HG02981 (cell line): ENCODE results near the gene CLDN14.

Experiments
- ATAC-seq: cut with Tn5 transposase; IDR thresholded peaks from one replicate; pipeline ENCODE4 v1.9.1; 2021; ENCODE audit warnings: mild to moderate bottlenecking, moderate library complexity; ENCODE audit not compliant: unreplicated experiment

The CLDN14 gene, protein sequence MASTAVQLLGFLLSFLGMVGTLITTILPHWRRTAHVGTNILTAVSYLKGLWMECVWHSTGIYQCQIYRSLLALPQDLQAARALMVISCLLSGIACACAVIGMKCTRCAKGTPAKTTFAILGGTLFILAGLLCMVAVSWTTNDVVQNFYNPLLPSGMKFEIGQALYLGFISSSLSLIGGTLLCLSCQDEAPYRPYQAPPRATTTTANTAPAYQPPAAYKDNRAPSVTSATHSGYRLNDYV

GRCh38 chr21:36479415-36480402 lies at the start of gene CLDN14:
CLDN14 (minus strand) TSS chr21:36480122; CDS start chr21:36461695, 18,427 bp downstream.
- ATAC-seq: no peak

DNA sequence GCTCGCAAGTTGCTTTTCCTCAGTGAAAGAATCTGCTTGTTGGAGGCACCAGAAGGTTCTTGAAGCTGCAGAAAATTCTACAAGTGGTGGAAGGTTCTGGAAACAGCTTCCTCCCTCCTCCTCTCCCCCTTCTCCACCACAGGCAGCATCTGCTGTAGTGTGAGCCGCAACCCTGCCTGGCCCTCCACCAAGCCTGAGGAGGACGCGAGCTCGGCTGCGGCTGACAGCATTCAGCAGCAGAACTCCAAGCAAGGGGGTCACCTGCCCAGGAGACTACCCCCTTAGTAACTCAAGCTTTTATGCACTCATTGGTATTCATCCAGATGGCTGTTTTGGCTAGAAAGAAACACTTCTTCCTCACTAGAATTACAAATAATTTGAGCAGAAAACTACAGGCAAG lies 48.8 kb upstream of the CLDN14 start:
- ATAC-seq: no peak

DNA sequence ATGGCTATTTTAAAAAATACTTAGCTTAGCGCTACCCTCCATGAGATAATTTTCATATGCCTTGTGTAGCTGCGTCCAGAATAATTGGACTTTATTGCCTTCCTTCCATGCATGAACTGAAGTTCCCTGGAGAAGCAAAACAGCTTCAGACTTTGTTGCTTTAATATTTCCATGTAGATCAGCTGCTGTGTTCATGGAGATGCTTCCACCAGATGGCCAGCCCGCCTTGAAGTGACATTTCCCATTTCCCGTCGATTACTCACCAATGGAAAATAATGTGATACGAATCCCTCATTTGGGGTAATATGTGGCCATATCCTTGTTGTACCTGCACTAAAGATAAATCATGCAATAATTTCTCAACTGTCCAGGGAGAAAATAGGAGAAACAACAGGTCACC lies 47.4 kb upstream of the CLDN14 start:
- ATAC-seq: no peak

DNA sequence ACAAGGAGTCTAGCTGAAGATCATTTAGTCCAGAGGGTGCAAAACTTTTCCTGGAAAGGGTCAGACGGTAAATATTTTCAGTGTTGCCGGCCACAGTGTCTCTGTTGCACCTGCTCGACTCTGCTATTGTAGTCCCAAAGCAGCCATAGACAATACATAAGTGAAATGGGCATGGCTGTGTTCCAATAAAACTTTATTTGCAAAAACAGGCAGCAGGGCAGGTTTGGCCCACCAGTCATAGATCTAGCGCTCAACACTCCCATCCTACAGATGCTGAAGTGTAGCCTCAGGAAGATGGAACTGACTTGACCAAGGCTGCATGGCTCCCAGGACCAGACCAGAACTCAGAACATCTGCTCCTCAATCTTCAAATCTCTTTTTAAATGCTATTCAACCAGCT lies 46.2 kb upstream of the CLDN14 start:
- no peak for ATAC-seq

GRCh38 chr21:36524477-36524876 lies 44.6 kb upstream of the CLDN14 start:
- ATAC-seq: no peak

- no peak for ATAC-seq
These were observed 42.4 kb upstream of the CLDN14 start for GRCh38 chr21:36522219-36522808.

DNA sequence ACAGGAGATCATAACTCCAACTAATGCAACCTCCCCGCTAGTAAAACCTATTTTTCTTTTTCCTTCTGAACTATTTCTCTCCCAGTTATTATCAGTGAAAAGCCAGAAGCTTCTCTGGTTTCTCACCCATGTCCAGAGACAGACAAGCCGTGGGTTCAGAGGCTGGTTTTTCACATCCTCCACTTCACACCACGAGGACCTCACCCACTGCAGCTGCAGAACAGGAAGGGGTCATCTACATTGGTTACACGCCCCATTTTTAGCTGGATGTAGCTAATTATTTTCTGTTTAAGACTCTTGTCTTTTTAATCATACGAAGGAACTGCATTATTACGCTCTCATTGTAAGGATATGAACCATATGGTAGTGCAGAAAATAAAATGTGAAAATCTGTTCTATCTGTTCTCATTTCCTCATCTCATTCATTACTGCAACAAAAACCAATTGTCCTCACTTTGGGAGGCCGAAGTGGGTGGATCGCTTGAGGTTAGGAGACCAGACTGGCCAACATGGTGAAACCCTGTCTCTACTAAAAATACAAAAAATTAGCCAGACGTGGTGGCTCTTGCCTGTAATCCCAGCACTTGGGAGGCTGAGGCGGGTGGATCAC lies 39.1 kb upstream of the CLDN14 start:
- no peak for ATAC-seq

- no peak for ATAC-seq
These were observed 37.6 kb upstream of the CLDN14 start for GRCh38 chr21:36517366-36518075.

GRCh38 chr21:36516281-36516680 lies 36.4 kb upstream of the CLDN14 start:
- ATAC-seq: no peak

DNA sequence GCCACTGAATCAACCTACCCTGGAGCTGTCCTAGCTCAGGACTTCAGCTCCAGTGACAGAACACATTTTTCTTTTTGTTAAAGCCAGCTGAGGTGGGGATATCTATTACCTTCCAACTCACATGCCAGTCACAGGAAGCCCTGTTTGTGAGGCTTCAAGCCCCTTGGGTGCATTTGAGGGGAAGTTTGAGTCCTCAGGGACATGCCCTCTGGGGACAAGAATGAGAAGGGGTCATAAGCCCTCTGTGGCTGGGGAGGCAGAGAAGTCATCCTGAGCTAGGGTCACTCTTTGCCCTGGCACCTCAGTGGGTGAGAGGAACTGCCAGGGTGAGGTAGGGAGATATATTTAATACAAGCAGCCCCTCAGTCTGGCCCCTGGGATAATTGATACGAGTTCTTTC lies 33.5 kb upstream of the CLDN14 start:
- ATAC-seq: no peak

DNA sequence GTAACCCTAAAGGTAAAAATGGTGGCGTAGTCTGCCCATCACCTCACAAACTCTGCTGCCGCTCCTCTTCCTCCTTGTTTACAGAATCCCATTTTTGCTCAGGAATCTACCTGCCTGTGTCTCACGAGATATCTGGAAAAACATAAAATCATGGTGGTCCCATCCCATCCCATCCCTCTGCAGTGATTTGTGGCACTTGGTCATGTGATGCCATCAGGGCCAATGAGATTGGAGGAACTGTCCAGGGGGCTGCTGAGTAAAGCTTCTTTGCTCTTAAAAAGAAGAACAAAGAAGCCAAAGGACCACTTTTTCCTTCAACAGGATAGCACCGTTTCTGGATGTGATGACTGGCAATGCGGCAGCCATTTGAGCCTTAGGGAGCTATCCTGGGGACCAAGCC lies 33.0 kb upstream of the CLDN14 start:
- no peak for ATAC-seq

- no peak for ATAC-seq
These were observed 31.7 kb upstream of the CLDN14 start for GRCh38 chr21:36511484-36512220.

DNA sequence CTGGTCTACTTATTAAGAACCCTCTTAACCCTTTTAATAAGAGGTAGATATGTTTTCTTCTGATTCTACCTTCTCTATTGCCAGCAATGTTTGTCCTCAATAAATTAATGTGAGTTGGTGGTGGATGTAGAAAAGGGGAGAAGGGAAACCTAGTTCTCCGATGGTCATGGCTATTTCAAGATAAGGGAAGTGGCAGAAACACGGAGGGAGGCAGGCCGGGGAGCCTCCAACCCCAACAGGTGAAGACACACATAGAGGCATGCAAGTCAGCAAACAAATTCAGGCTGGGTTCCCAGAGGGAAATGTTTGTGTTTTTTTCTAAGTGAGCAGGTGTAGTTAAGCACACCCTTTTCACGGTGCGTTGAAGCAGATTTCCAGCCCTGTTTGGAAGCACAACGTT lies 31.0 kb upstream of the CLDN14 start:
- ATAC-seq: no peak

DNA sequence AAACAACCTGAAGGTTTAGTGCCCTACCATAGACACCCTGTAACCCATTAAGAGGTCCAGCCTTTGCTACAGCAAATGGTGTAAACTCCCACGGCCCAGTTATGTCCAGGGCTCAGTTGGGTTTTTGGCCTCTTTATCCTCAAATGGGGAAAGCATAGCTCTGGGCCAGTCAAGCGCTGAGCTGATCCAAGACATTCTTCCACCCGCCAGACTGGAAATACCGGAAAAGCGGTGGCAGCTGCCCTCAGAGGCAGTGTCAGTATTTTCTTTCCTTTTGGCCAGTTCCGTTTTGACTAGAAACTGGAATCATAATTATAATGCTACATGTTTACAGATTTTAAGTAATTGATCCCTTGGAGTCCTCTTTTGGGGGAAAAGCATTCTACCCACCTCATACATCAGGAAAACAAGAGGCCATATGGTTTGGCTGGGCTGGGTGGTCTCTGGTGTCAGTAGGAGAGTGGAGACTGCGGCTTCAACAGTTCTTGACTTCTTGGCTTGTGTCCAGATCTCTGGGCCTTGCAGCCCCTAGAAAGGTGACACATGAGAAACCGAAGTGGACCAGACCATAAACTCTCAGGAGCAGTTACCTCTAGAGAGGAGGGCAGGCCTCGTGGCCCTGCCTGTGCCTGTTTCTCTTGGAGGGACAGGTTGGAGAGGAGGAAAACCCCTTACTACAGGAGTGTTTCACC lies 30.2 kb upstream of the CLDN14 start:
- ATAC-seq: no peak

- ATAC-seq: no peak
These were observed 29.0 kb upstream of the CLDN14 start for GRCh38 chr21:36508948-36509347.

DNA sequence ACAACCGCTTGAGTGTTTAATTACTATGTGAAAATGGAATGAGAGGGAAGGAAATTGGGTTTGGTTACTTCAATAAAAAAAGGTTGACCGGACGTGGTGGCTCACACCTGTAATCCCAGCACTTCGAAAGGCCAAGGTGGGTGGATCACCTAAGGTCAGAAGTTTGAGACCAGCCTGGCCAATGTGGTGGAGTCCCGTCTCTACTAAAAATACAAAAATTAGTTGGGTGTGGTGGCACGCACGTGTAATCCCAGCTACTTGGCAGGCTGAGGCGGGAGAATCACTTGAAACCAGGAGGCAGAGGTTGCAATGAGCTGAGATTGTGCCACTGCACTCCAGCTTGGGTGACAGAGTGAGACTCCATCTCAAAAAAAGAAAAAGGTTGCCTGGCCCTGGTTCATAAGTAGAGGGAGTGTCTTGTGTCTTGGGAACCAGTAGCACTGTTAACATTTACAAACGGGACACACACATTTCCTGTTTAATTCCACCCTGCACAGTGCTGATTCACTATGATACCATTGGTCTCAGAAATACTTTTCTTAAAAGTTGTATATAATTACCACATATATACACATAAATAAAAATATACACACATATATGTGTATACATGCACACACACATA lies 27.6 kb upstream of the CLDN14 start:
- no peak for ATAC-seq

- no peak for ATAC-seq
These were observed 26.6 kb upstream of the CLDN14 start for GRCh38 chr21:36506482-36506881.

DNA sequence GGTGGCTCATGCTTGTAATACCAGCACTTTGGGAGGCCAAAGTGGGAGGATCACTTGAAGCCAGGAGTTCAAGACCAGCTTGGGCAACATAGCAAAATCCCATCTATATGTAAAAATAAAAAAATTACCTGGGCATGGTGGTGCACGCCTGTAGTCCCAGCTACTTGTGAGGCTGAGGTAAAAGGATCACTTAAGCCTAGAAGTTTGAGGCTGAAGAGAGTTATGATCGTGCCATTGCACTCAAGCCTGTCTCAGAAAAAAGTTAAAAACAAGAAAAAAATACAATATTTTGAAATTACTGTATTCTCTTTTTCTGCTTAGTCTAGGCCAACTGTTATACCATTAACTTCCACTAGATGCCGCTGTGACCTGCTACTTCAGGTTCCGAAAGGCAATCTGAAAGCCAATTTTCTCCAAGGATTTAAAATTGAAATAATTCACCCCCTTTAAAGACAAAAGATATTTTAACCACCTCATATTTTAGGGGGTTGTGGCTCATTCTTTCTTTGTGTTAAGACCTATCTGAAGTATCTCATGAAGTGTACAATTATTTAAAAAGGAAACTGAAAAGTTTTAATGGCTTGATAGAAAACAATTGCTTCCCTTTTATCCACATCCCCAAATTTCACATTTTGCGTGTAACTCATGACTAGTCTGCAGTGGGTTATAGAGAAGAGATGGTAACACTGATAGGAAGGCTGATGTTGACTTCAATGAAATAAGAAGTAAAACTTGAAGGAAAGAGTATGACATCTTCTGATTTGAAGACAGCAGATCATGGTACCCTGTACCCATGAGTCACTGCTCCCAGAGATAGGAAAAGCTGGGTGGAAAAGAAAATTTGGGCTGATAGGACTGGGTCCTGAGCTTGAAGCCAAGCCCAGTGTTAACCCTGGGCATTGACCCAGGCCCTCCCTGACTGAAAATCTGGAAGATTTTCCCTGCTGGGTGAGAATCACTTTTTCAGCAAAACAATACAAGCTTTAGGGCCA lies 24.4 kb upstream of the CLDN14 start:
- ATAC-seq: no peak
